HK-2 (cell line): ENCODE results near the gene SFI1.
A peak's percentile ranks its signal among the peaks of the same experiment; 100 is the strongest.

ENCODE experiments used
- DNase-seq: peaks from one replicate; pipeline ENCODE4 v3.0.0-alpha.2; 2018; ENCODE audit not compliant: unreplicated experiment

The SFI1 gene

DNA sequence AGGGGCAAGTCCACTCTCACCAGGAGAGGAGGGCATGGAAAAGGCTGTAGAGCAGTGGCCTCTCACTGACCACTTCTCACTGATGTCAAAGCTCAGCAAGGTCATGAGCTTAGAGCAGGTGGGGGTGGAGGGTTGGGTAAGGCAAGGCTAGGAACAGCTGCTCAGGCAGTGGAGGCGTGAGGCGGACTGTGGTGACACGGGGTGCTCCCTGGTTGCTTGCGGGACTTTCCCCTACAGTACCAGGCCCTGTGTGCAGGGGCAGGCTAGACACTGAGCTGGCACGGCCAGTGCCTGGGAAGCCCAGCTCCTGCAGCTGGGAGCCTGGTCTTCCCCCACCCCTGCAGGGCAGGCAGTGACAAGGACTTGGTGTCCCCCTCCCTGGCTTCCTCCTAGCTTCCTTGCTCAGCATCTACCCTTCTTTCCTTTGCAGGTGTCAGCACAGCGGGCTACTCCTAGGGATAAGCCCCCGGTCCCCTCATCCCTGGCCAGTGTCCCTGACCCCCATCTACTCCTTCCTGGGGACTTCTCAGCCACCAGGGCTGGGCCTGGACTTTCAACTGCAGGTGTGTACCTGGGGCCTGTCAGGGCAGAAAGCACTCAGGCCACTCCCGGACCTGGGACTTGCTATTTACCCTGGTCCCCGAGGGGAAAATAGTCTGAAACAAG lies 120.1 kb downstream of the SFI1 start:
- DNase-seq = no peak

DNA sequence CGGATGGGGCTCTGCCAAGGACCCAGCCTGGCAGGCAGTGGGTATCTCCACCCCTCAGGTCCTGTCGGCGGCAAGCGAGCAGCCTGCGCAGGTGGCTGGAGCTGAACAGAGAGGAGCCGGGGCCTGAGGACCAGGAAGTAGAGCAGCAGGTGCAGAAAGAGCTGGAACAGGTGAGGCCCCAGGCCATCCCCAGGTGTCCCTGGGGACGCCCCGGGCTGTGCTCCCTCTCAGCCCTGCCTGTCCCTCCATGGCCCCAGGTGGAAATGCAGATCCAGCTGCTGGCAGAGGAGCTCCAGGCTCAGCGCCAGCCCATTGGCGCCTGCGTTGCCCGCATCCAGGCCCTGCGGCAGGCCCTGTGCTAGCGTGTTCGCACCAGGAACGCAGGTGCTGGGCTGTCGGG lies 121.7 kb downstream of the SFI1 start:
- DNase-seq = no peak

DNA sequence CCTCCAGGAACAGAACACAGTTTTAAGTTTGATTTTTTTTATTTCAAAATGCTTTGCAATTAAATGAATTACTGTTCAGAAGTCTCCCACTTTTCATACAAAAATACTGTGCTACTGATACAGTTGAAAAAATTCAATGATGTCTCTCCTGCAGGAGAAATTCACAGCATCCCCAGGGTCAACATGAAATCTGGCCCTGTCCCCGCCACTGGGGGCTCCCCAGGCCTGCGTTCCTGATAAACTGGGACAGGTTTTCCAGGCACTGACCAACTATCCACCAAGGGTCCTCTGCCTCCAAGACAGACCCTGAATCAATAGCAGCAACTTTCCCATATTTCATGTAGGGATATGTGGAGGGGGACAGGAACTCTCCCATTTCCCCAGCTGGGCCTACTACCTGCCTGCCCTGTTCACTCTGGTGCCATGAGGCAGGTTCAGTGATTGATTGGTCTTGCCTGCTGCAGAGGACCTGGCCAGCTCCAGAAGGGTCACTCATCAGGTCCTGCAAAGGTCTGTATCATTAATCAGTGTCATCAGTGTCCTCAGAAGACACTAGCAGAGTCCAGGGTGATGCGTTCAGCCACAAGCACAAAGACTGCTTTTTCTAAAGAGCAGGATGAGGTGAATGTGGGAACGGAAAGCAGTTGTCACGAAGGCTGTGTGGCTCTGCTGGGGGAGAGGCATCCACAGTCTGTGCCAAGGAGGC lies 122.3 kb downstream of the SFI1 start:
- no peak for DNase-seq

DNA sequence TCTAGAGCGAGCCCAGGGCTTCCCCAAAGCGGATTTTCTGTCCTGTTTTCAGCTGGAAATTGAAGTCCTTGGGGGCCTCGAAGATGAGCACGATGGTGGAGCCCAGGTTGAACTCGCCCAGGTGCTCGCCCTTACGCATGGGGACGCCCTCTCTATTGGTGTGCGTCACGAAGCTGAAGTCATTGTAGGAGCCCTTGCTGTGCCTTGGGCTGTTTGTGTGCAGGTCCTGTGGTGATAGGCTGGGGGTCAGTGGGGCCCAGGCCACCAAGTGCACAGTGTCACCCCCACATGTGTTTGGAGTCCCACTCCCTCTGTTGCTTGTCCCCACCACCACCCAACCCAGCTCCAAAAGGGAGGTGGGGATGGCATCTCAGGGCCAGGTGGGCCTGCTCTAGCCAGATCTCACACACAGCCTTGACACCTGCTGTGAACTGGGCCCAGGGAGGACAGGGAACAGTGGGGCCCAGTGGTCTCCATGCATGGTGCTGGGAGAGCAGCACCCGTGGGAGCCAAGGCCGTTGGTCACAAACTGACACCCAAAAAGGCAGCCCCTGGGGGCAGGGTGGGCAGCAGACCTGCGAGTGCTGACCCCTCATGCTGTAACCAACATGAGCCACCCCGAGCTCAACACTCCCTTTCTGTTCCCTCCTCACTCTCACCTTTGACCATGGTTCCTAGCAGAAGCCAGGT lies 123.4 kb downstream of the SFI1 start:
- no peak for DNase-seq

DNA sequence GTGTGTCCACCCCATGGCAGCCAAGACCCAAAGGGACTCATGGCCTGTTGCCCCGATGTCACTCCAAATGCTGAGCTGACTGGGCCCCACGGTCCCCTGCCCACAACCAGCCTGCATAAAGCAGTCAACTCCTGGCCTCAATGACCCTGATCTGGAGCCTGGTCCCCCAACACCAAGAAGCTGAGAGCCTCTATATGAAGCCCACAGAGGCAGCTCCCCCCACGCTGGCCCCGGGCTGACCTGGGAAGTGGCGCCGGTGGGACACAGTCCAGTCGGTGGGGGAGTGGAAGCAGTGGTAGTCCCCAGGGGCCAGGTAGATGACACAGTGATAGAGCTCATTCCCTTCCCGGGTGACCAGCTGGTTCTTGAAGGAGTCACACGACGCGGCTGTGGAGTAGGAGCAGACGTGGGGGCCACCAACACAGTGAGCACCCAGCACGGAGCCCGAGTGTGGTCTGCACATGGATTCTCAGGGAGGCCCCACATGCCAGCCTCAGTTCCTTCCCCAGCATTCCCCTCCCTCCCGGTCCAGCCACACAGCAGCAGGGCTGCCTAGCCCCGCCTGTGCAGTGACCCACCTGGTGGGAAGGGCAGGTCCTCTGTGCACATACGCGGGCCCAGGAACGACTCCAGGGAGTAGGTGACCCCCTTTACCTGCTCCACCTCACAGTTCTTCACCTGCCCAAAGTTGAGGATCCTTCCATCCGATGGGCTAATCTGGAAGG lies 124.6 kb downstream of the SFI1 start:
- no peak for DNase-seq

DNA sequence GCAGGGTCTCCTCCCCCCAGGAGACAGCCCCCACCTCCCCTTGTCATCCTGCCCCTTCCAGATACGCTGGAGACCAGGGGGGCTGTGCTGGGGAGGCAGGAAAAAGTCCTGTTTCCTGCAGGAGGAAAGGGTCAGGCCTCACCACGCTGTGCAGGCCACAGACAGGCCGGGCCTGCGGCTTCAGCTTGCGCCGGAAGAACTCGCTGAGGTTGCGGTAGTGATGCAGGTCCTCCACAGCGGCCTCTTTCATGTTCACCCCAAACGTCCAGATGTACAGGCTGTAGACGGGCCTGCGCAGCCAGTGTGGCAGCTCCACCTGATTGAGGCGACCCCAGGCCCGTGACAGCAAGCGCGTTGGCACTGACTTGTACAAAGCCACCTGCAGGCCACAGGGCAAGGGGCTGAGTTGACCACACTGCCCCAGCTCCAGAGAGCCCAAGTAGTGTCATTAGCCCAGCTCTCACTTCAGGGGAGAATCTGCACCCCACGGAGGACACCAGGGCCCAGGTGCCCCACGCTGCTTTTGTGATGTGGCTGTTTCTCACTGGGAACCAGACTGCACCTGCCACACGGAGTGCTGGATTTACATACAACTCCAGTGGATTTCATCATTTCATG lies 125.3 kb downstream of the SFI1 start:
- DNase-seq = no peak

DNA sequence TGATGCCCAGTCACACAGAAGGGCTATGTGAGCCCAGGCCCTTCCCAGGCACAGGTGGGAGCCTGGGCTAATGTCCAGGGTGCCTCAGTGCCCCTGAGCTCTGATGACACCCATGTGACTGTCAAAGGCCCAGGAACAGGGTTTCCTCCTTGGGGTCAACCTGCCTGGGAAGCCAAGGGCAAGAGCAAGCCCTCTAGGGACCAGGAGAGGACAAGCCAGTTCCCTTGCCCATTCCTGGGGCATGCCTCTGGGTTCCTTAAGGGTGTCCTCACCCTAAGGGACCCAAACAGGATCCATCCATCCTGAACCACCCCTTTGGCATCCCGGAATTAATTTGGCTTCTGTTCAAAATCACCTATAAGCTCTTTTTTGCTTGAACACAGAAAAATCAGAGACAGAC lies 126.6 kb downstream of the SFI1 start:
- no peak for DNase-seq

DNA sequence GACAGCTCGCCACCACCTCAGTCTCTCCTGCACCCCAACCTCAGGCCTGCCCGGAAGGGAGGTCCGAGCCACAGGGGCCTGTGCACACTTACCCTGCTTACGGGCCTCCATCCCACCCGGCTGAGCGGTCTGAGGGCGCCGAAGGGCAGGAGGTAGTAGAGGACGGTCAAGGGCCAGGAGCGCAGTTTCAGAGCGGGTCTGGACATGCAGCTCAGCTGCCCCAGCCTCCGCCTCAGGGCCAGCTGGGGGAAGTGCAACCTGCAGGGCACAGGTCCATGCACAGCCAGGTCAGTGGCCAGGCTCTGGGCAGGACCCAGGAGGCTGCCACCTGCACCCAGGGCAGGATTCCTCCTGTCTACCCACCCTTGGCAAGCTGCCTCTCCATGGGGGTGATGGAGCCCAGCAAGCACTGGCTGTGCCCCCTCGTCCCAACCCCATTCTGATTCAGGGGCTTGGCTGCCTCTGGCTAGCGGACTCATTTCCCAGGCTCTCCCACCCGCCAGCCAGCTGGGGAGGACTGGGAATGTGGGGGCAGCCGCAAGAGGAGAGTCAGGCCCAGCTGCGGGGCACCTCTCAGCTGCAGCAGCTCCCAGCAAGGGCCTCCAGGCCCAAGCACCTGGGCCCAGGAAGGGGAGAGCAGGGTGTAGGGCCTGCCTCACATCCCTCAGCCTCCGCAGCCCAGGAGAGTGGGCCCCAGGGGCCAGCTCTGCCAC lies 127.4 kb downstream of the SFI1 start:
- DNase-seq = no peak

DNA sequence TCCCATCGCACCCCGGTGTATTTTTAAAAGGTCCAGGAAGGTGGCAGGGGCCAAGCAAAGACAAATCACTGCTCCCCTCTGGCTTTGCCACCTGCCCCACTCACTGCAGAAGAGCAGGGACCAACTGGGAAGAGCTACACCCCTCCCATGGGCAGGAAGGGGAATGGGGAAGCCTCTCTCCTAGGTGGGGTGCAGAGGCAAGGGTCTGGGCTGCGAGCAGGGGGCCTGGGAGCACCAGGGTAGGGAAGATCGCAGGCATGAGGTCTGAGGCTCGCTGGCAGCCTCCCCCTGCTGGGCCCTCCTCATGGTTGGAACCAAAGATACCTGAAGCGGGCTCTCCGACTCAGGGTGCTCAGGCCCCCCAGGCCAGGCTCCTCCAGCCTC lies 128.9 kb downstream of the SFI1 start:
- no peak for DNase-seq

DNA sequence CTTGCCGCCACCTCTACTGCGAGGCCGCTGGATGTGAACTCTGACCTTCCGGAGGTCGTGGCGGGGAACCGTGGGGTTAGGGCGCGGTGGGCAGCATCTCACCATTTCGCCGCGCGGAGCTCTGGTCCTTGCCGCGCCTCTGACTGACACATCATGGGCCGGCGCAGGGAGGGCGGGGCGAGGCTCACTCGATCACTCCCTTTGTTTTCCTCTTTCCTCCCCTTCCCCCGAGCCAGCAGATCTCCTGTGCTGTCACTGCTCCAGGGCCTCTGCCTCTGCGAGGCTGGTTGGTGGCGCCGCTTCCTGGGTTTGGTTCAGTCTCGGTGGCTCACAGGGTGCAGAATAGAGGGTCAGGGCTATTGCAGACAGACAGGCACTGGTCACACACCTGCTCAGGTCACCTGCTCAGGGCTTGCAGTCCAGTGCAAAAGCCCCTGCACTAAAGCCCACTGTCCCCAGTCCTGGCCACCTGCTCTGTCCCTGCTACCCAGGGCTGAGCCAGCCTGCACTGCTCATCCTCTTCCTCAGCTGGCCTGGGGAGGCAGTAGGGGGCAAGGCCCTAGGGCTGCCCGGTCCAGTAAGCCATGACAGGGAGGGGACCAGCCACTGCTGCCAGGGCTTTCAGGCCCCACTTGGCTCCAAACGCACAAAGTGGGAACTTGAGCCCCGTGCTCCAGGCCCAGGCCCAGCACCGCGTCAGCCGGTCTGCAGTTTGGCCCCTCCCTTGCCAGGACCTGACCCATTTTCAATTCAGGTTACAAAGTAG lies 129.5 kb downstream of the SFI1 start:
- no peak for DNase-seq

DNA sequence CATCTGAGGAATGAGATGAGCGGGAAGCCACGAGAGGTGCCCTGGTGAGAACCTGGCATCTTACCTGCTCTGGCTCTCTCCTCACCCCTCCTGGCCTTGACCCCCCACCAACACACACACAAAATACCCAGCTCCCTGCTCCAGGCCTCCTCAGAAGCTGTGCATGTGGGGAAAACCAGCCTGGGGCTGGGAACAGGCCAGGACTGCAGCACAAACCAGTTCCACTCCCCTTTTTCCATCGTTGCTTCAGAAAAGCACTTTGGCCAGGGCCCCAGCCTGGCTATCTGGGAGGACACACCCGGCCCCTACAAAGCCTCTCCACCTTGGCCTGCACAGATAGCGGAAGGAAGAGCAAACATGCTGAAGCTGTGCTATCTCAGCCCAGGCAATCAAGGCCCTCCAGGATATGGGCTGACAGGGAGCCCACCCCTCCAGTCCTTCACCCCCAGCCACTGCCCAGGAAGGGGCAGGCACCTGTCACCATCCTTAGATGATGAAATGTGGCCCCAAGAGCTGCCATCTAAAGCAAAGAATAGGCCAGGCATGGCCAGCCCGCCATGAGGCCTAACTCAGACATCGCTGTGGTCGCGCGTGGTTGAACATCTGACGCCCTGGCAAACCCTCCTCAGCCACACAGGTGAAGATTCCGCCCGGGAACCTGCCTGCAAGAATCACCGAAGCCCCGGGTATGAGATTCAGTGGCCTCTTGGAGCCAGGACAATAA lies 130.3 kb downstream of the SFI1 start:
- no peak for DNase-seq

DNA sequence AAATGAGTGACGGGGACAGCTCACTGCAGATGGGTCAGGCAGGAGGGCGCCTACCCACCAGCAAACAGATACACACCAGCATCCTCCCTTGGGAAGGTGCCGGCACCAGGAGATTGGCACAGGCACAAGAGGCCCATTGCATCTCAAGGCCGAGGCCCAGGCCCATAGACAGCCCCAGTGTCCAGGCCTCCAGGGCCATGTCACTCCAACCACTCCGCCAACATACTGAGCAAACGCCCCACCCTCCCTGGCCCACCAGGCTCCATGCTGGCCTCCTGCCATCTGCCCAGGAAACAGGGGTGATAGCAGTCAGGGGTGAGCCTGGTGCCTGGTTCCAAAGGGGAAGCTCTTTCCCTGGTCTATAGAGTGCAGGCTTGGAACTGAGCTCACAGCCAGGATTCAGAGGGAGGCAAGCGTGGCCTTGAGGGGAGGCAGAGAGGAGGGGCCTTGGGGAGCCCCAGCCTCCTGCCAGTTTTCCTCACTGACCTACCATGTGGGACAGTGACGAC lies 130.9 kb downstream of the SFI1 start:
- DNase-seq = no peak

DNA sequence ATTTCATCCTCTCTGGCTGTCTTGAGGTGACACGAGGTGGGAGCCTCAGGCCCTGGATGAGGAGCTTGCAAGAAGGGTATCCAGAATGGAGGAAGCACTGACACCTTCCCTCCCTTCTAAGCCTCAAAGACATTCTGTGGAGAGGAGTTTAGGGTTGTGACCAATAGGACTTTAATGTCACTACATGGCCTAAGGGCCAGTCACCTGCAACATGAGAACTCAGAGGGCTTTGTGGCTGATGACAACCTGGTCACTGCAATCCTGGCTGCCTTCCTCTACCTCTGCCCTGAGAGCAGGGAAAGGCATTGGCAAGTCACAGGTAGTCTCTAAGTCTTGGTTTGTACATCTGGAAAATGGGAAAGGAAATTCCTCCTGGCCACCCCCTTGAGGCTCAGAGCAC lies 132.0 kb downstream of the SFI1 start:
- DNase-seq = no peak

DNA sequence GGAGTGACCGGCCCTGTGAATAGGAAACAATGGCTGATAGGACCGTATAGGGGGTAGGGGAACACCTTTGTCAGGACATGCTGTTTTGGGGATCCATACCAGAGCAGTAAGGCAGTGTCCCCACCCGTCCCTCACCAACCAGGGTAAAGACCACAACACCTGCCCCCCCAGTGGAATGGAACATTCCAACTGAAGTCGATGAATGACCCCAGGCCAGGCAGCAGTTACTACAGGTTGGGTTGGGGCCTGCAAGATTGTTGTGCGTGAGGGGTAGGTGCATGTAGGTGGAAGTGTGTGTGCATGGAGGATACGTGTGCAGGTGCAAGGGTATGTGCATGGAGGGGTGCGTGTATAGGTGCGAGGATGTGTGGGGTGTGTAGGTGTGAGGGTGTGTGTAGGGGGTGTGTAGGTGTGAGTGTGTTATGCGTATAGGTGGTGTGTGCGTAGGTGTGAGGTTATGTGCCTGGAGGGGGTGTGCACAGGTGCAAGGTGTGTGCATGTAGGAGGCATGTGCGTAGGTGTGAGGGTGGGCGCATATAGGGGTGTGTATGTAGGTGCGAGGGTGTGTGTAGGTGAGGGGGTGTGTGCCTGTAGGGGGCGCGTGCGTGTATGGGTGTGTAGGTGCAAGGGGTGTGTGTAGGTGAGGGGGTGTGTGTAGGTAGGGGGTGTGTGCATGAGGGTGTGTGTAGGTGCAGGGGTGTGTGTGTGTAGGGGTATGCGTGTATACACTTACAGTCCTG lies 132.8 kb downstream of the SFI1 start:
- DNase-seq = no peak

DNA sequence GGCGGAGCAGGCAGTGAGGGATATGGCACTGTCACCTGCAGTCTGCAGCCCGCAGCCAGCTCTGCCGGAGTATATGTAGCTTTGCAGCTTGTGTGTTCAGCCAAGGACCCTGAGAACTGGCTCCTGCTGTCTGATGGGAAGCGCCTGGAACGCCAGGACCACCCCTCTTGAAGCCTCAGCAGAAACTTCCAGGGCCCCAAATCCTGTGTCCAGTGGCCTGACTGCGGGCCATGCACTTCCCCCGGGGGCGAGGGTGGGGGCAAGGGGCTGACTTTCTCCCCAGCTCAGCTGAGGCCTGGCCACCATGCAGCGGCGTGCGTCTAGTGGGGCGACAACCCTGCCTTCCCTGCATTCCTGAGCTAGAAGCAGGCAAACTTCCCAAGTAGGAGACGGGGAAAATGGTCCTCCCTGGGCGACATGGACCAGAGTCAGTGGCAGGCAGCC lies 133.4 kb downstream of the SFI1 start:
- no peak for DNase-seq

DNA sequence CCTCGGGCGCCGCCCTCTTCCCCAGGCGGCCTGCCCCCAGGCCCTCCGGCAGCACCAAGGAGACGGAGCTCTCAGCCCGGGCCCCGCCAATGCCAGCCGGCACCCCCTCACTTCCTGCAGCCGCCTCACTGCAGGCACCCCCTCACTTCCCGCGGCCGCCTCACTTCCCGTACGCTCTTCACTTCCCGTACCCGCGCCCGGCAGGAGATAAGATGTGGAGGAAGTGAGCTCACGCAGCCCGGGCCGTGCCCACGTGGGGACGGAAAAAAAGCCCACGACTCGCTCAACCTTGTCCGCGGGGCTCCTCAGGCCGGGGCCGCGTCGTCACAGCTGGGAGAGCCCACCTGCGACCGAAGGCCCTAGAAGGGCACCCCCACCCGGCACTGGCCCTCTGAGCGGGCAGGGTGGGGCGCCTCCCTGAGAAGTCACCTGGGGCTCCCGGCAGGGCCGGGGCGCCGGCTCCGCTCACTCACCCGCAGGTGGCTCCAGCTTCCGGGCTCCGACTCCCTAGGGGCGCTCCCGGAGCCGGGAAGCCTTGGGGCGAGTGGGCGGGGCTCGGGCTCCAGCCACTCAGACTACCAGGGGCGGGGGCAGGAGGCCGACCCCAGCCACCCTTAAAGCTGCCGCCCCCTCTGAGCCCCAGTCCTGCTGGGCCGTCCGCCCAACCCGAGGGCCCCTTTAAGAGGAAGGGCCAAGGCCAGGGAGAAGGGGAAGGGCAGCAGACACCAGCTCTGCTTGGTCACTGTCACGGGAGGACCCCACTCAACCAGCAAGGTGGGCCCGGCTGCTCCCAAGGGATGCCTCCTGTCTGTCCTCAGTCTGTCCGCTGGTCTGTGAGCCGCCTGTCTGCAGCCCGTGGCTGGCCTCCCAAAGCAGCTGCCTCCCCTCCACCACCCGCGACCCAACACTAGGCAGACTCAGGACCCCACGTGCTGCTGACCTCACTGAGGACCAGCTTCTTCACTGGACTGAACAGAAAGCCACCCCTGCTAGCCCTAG lies 134.3 kb downstream of the SFI1 start:
- DNase-seq = peak; percentile 87

DNA sequence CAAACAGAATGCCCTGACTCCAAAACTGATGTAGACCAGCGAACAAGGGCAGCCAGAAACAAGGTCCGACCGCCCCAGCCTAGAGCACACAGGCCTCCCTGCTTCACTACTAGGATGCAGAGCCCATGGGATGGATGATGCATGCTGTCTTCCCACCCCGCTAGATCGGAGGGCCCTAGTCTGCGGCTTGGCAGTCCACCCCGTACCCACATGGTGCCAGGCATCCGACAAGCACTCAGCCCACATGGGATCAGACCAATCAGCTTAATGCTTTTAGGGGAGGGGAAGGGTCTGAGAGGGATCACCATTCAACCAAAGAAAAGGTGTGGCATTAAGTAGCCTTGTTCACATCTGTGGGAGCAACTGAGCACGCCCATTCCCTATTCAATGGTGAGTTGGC lies 135.1 kb downstream of the SFI1 start:
- DNase-seq = no peak
